IMR-90 (cell line): ENCODE results near the gene PDLIM5. TPM values are rescaled to one million over a fixed set of nuclear protein-coding genes. Genes with fewer than 3 reads are reported as not detected.

ENCODE experiments used
- ATAC-seq: fragments of 200-7000 bp; cut with Tn5 transposase; 2 replicates; pipeline ENCODE4 v1.9.1; 2020; ENCODE audit warnings: low read depth, mild to moderate bottlenecking, moderate library complexity
- BruUV-seq: library from RNA; stranded (reverse); fragments of 400-500 nt; replicated peaks from 2 replicates; lab custom pipeline; 2021; lab: Mats Ljungman, UMichigan
- CTCF ChIA-PET: fragments of 300-600 bp; formaldehyde crosslinking; extraction: SDS; loops from one replicate; lab custom pipeline; 2021; ENCODE audit warnings: antibody characterized with exemption; lab: Yijun Ruan, JAX
- POLR2A ChIA-PET: fragments of 300-600 bp; sonication (Branson Sonifier 250); formaldehyde crosslinking; loops from one replicate; lab custom pipeline; 2022; ENCODE audit warnings: antibody characterized with exemption; ENCODE audit not compliant: unreplicated experiment; lab: Charles Lee
- DNase-seq: peaks from one replicate; pipeline ENCODE4 v3.0.0; 2013
- H2AFZ ChIP-seq: replicated peaks from 2 replicates; pipeline ENCODE3; 2013; ENCODE audit warnings: low read length, mild to moderate bottlenecking; ENCODE audit not compliant: poor library complexity
- H2AK5ac ChIP-seq: 2 replicates; pipeline ENCODE4 v1.6.1; 2013; ENCODE audit warnings: low read depth, low read length, inconsistent platforms
- H2AK9ac ChIP-seq: replicated peaks from 2 replicates; pipeline ENCODE3; 2013; ENCODE audit warnings: mild to moderate bottlenecking, low read depth, low read length, moderate library complexity; ENCODE audit not compliant: poor library complexity
- H2BK120ac ChIP-seq: 2 replicates; pipeline ENCODE4 v1.6.1; 2013; ENCODE audit warnings: low read depth, low read length, inconsistent platforms
- H2BK15ac ChIP-seq: 3 replicates; pipeline ENCODE4 v1.6.1; 2013; ENCODE audit warnings: low read depth, low read length, inconsistent platforms
- H2BK20ac ChIP-seq: 2 replicates; pipeline ENCODE4 v1.6.1; 2013; ENCODE audit warnings: low read depth, mild to moderate bottlenecking, inconsistent platforms, low read length, moderate library complexity
- H2BK5ac ChIP-seq: 2 replicates; pipeline ENCODE4 v1.6.1; 2013; ENCODE audit warnings: mild to moderate bottlenecking, low read depth, low read length, inconsistent platforms; ENCODE audit not compliant: poor library complexity, severe bottlenecking
- H3K14ac ChIP-seq: replicated peaks from 2 replicates; pipeline ENCODE4 v1.6.1; 2013; ENCODE audit warnings: low read depth, low read length, inconsistent platforms
- H3K18ac ChIP-seq: 2 replicates; pipeline ENCODE4 v1.6.1; 2013; ENCODE audit warnings: low read depth, low read length, control low read depth
- H3K23ac ChIP-seq: 2 replicates; pipeline ENCODE4 v1.6.1; 2013; ENCODE audit warnings: low read depth, low read length, inconsistent platforms
- H3K27ac ChIP-seq: 2 replicates; pipeline ENCODE4 v1.5.1; 2013; ENCODE audit warnings: mild to moderate bottlenecking, control low read depth, low read length; ENCODE audit not compliant: insufficient read depth
- H3K27me3 ChIP-seq: 2 replicates; pipeline ENCODE4 v1.6.1; 2013; ENCODE audit warnings: low read length; ENCODE audit not compliant: control insufficient read depth, insufficient read depth
- H3K36me3 ChIP-seq: 2 replicates; pipeline ENCODE4 v1.6.1; 2013; ENCODE audit warnings: low read length, mixed read lengths; ENCODE audit not compliant: control insufficient read depth, insufficient read depth
- H3K4ac ChIP-seq: 2 replicates; pipeline ENCODE4 v1.6.1; 2013; ENCODE audit warnings: low read depth, low read length, inconsistent platforms
- H3K4me1 ChIP-seq: 2 replicates; pipeline ENCODE4 v1.6.1; 2013; ENCODE audit warnings: low read length, mixed read lengths; ENCODE audit not compliant: control insufficient read depth, insufficient read depth
- H3K4me2 ChIP-seq: 2 replicates; pipeline ENCODE4 v1.6.1; 2013; ENCODE audit warnings: low read depth, mild to moderate bottlenecking, control low read depth, low read length, moderate library complexity
- H3K4me3 ChIP-seq: 2 replicates; pipeline ENCODE4 v1.5.1; 2013; ENCODE audit warnings: low read depth, mild to moderate bottlenecking, control low read depth, low read length, moderate library complexity; ENCODE audit not compliant: insufficient read depth
- H3K56ac ChIP-seq: 2 replicates; pipeline ENCODE4 v1.6.1; 2013; ENCODE audit warnings: low read length, inconsistent platforms; ENCODE audit not compliant: insufficient read depth; ENCODE audit errors: extremely low read depth
- H3K79me1 ChIP-seq, 2 experiments: 2 replicates each; pipeline ENCODE4 v1.6.1; 2013; ENCODE audit warnings: low read length in 2 of 2, inconsistent platforms in 1 of 2, low read depth in 1 of 2
- H3K9ac ChIP-seq: 2 replicates; pipeline ENCODE4 v1.6.1; 2013; ENCODE audit warnings: low read depth, low read length, control low read depth
- H3K9me1 ChIP-seq: 2 replicates; pipeline ENCODE4 v1.6.1; 2013; ENCODE audit warnings: low read length, inconsistent platforms; ENCODE audit not compliant: insufficient read depth
- H3K9me3 ChIP-seq: 2 replicates; pipeline ENCODE4 v1.6.1; 2013; ENCODE audit warnings: low read length; ENCODE audit not compliant: control insufficient read depth, insufficient read depth
- H4K20me1 ChIP-seq: 2 replicates; pipeline ENCODE4 v1.6.1; 2013; ENCODE audit warnings: low read length, inconsistent platforms; ENCODE audit not compliant: insufficient read depth
- H4K5ac ChIP-seq: 2 replicates; pipeline ENCODE4 v1.6.1; 2013; ENCODE audit warnings: mild to moderate bottlenecking, low read depth, low read length, control low read depth
- H4K8ac ChIP-seq, 2 experiments: 2 replicates each; pipeline ENCODE4 v1.6.1; 2013; ENCODE audit warnings: low read depth in 2 of 2, low read length in 2 of 2, control low read depth in 1 of 2, inconsistent platforms in 1 of 2
- H4K91ac ChIP-seq: 2 replicates; pipeline ENCODE4 v1.6.1; 2013; ENCODE audit warnings: low read depth, low read length, inconsistent platforms; ENCODE audit not compliant: insufficient read depth
- BHLHE40 ChIP-seq: fragments of 150-350 bp; IDR thresholded peaks from 2 replicates; pipeline ENCODE4 v1.6.1; 2016; ENCODE audit warnings: mild to moderate bottlenecking, low read depth, low read length
- CEBPB ChIP-seq: IDR thresholded peaks from 2 replicates; pipeline ENCODE4 v1.6.1; 2012; ENCODE audit warnings: low read depth, low read length, improper control_type of control experiment
- CHD1 ChIP-seq: IDR thresholded peaks from 2 replicates; pipeline ENCODE4 v1.6.1; 2012; ENCODE audit warnings: low read depth, low read length, improper control_type of control experiment
- FOS ChIP-seq: fragments of 150-350 bp; IDR thresholded peaks from 2 replicates; pipeline ENCODE4 v1.6.1; 2016; ENCODE audit warnings: low read depth, low read length
- MAFK ChIP-seq: IDR thresholded peaks from 2 replicates; pipeline ENCODE4 v1.6.1; 2012; ENCODE audit warnings: low read depth, low read length, improper control_type of control experiment
- MAZ ChIP-seq: IDR thresholded peaks from 2 replicates; pipeline ENCODE4 v1.6.1; 2012; ENCODE audit warnings: low read depth, mild to moderate bottlenecking, low read length, improper control_type of control experiment, moderate library complexity, borderline replicate concordance
- MXI1 ChIP-seq: IDR thresholded peaks from 2 replicates; pipeline ENCODE4 v1.6.1; 2012; ENCODE audit warnings: low read depth, mild to moderate bottlenecking, low read length, moderate library complexity, borderline replicate concordance
- NFE2L2 ChIP-seq: fragments of 150-350 bp; IDR thresholded peaks from 2 replicates; pipeline ENCODE4 v1.6.1; 2016; ENCODE audit warnings: low read depth, mild to moderate bottlenecking, low read length
- POLR2A ChIP-seq: IDR thresholded peaks from 2 replicates; pipeline ENCODE4 v1.6.1; 2012; ENCODE audit warnings: mild to moderate bottlenecking, low read depth, low read length
- RAD21 ChIP-seq: IDR thresholded peaks from 2 replicates; pipeline ENCODE4 v1.6.1; 2012; ENCODE audit warnings: low read length, improper control_type of control experiment
- RCOR1 ChIP-seq: IDR thresholded peaks from 2 replicates; pipeline ENCODE4 v1.6.1; 2012; ENCODE audit warnings: mild to moderate bottlenecking, low read length, improper control_type of control experiment; ENCODE audit not compliant: insufficient replicate concordance
- RFX5 ChIP-seq: IDR thresholded peaks from 2 replicates; pipeline ENCODE4 v1.8.0; 2012; ENCODE audit warnings: low read depth, mild to moderate bottlenecking, low read length, moderate library complexity
- SMC3 ChIP-seq: fragments of 150-350 bp; IDR thresholded peaks from 2 replicates; pipeline ENCODE4 v1.6.1; 2016; ENCODE audit warnings: low read depth, mild to moderate bottlenecking, antibody characterized with exemption, low read length, moderate library complexity
- WGBS, 2 experiments: methylation state at CpG; one replicate each; pipeline versions ENCODE4 v1.1.5 to v1.1.7; 2013; ENCODE audit warnings: missing lambda C conversion rate in 2 of 2; ENCODE audit not compliant: insufficient read length in 1 of 2; ENCODE audit errors: extremely low coverage in 2 of 2; 5-methylcytosine and 5-hydroxymethylcytosine counted together
- dilution Hi-C: fragments of 300-500 bp; cut with HindIII; formaldehyde crosslinking; loops from one replicate; pipeline ENCODE4 v1.14.3; 2018; ENCODE audit warnings: low sequenced_read_pairs; ENCODE audit not compliant: unreplicated experiment
- in situ Hi-C: fragments of 300-500 bp; cut with MboI; formaldehyde crosslinking; loops from 3 replicates; pipeline ENCODE4 v1.14.3; 2019; ENCODE audit warnings: low sequenced_read_pairs, inconsistent platforms, mixed read lengths
- intact Hi-C: fragments of 100-400 bp; cut with micrococcal nuclease; formaldehyde crosslinking; loops from 2 replicates; pipeline ENCODE4 v1.10.0; 2022
- polyA plus RNA-seq, 3 experiments: library from polyadenylated mRNA; depleted of rRNA; stranded (reverse); fragments of >200 nt; gene quantifications; 2 replicates each; pipeline ENCODE4 v1.2.3, GENCODE V29; 2012; ENCODE audit warnings: low replicate concordance in 1 of 3
- total RNA-seq: library from RNA; depleted of rRNA; stranded (reverse); fragments of >200 nt; gene quantifications from 2 replicates; pipeline ENCODE4 v1.2.3, GENCODE V29; 2012
- TF ChIP-seq, protein P1 (sequence below): fragments of 150-350 bp; IDR thresholded peaks from 2 replicates; pipeline ENCODE4 v1.6.1; 2017; ENCODE audit warnings: mild to moderate bottlenecking, antibody characterized with exemption, low read length, low read depth
- TF ChIP-seq, protein P2 (sequence below): conservative IDR thresholded peaks from 2 replicates; pipeline ENCODE4 v1.5.1; 2012; ENCODE audit warnings: mild to moderate bottlenecking, low read depth, low read length, improper control_type of control experiment
- TF ChIP-seq, protein P3 (sequence below): fragments of 150-350 bp; IDR thresholded peaks from 2 replicates; pipeline ENCODE4 v1.6.1; 2016; ENCODE audit warnings: low read depth, mild to moderate bottlenecking, low read length, moderate library complexity, borderline replicate concordance

The PDLIM5 gene
- total and polyA plus RNA-seq, 2 of the 4 experiments (the other 2 are of a cell fraction), result 96.5 to 188 TPM

DNA sequence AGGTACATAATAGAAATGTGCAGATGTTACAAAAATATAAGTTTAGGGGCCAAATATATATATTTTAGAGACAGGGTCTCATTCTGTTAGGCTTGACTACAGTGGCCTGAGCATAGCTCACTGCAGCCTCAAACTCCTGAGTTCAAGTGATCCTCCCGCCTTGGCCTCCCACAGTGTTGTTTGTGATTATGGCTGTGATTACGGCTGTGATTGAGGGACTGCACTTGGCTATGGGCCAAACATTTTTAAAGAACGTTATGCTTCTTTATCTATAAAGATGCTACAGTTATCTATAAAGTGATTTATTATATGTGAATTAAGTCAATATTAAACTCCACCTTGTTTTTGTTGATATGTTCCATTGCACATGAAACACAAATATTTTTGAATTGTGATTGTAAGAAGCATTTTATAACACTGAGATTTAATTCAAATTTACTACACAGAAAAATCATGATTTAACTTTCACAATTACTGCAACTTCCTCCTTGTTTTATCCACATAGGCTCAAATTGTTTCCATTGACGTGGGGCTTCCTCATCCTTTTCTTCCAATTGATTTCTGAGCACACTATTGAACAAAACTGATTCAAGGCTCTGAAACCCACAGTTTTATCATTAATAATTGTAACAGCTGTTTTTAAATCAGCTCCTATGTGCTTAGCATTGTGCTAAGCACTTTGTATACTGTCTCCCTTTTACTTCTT, 237.6 kb downstream of the PDLIM5 start:
- POLR2A ChIA-PET, result no interaction called here
- CTCF ChIA-PET, result no interaction called here
- 100% methylated on average over 1 of the region's 4 CpGs; no CpG with 5 or more reads in 1 of the 2 experiments for WGBS, 2 experiments

More for the DNA sequence above, 237.6 kb downstream of the PDLIM5 start:
- Histone ChIP-seq H2AFZ (no peak overlapping the region), H3K4me3 (no peak overlapping the region), H3K9ac (no peak overlapping the region), H4K5ac (no peak overlapping the region), H3K27ac (no peak overlapping the region), H2BK120ac (no peak overlapping the region), H4K20me1 (no peaks in the 10 kb centered on the region), H2BK20ac (no peak overlapping the region), H2AK9ac (no peak overlapping the region), H2AK5ac (no peak overlapping the region), H3K14ac (no peak overlapping the region), H4K91ac (no peak overlapping the region), H3K4me1 (0 out of 2 replicates have a peak, but pooled peaks cover 2% of the 10 kb centered on the region), H3K23ac (no peak overlapping the region), H3K56ac (no peak overlapping the region), H2BK15ac (no peak overlapping the region), H3K79me1 (no peaks in the 10 kb centered on the region), H3K4me2 (no peak overlapping the region), H2BK5ac (no peak overlapping the region), H3K4ac (no peak overlapping the region), H3K27me3 (no peaks in the 10 kb centered on the region), H3K18ac (no peak overlapping the region), H3K9me1 (0 out of 2 replicates have a peak, but pooled peaks cover 4% of the 10 kb centered on the region), H3K9me3 (no peaks in the 10 kb centered on the region), H4K8ac (no peak overlapping the region), H3K36me3 (no peaks in the 10 kb centered on the region)
- no TSS peak for BruUV-seq
- dilution Hi-C loops (no loop called here), intact Hi-C loops (no loop called here), in situ Hi-C loops (no loop called here)
- no peak for ATAC-seq
- no peak for DNase-seq
- TF ChIP-seq RCOR1 (no peak), MAFK (no peak), CHD1 (no peak), FOS (no peak), MAZ (no peak), CEBPB (no peak), RAD21 (no peak), RFX5 (no peak), POLR2A (no peak), MXI1 (no peak), BHLHE40 (no peak), SMC3 (no peak), NFE2L2 (no peak)
- TF ChIP-seq, protein P1, sequence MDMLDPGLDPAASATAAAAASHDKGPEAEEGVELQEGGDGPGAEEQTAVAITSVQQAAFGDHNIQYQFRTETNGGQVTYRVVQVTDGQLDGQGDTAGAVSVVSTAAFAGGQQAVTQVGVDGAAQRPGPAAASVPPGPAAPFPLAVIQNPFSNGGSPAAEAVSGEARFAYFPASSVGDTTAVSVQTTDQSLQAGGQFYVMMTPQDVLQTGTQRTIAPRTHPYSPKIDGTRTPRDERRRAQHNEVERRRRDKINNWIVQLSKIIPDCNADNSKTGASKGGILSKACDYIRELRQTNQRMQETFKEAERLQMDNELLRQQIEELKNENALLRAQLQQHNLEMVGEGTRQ, result no peak
- TF ChIP-seq, protein P2, sequence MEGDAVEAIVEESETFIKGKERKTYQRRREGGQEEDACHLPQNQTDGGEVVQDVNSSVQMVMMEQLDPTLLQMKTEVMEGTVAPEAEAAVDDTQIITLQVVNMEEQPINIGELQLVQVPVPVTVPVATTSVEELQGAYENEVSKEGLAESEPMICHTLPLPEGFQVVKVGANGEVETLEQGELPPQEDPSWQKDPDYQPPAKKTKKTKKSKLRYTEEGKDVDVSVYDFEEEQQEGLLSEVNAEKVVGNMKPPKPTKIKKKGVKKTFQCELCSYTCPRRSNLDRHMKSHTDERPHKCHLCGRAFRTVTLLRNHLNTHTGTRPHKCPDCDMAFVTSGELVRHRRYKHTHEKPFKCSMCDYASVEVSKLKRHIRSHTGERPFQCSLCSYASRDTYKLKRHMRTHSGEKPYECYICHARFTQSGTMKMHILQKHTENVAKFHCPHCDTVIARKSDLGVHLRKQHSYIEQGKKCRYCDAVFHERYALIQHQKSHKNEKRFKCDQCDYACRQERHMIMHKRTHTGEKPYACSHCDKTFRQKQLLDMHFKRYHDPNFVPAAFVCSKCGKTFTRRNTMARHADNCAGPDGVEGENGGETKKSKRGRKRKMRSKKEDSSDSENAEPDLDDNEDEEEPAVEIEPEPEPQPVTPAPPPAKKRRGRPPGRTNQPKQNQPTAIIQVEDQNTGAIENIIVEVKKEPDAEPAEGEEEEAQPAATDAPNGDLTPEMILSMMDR, result no peak
- TF ChIP-seq, protein P3, sequence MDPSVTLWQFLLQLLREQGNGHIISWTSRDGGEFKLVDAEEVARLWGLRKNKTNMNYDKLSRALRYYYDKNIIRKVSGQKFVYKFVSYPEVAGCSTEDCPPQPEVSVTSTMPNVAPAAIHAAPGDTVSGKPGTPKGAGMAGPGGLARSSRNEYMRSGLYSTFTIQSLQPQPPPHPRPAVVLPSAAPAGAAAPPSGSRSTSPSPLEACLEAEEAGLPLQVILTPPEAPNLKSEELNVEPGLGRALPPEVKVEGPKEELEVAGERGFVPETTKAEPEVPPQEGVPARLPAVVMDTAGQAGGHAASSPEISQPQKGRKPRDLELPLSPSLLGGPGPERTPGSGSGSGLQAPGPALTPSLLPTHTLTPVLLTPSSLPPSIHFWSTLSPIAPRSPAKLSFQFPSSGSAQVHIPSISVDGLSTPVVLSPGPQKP, result no peak
